K562 (cell line): ENCODE results near the gene IQCN. TPM values are rescaled to one million over a fixed set of nuclear protein-coding genes. Genes with fewer than 3 reads are reported as not detected.

ENCODE experiments used
- CAMTA2 ChIP-seq: fragments of 250-450 bp; sonication (Bioruptor Pico); conservative IDR thresholded peaks from 2 replicates; pipeline ENCODE4 v1.5.1; 2022
- ERF ChIP-seq: fragments of 450-650 bp; formaldehyde crosslinking; IDR thresholded peaks from 2 replicates; pipeline ENCODE4 v1.4.0; 2020; ENCODE audit warnings: mild to moderate bottlenecking, mixed read lengths
- HDAC8 ChIP-seq: fragments of 450-650 bp; IDR thresholded peaks from 2 replicates; pipeline ENCODE4 v1.6.1; 2016; ENCODE audit warnings: mild to moderate bottlenecking, missing genetic modification characterization, moderate library complexity, missing compliant biosample characterization
- HEY1 ChIP-seq: fragments of 250-450 bp; sonication (Bioruptor Pico); IDR thresholded peaks from 2 replicates; pipeline ENCODE4 v1.5.0; 2020; ENCODE audit warnings: mild to moderate bottlenecking, moderate library complexity, borderline replicate concordance
- HNRNPL ChIP-seq: fragments of 200-400 bp; formaldehyde crosslinking; IDR thresholded peaks from 2 replicates; pipeline ENCODE4 v1.6.1; 2017; ENCODE audit warnings: low read depth, mild to moderate bottlenecking, low read length
- KDM1A ChIP-seq, 2 experiments: fragments of 450-650 bp; IDR thresholded peaks; 2 replicates each; pipeline ENCODE4 v1.6.1; 2016; ENCODE audit warnings: mild to moderate bottlenecking in 2 of 2
- OTX1 ChIP-seq: fragments of 450-650 bp; formaldehyde crosslinking; IDR thresholded peaks from 2 replicates; pipeline ENCODE4 v1.4.0; 2022; ENCODE audit warnings: mild to moderate bottlenecking
- SMARCE1 ChIP-seq: fragments of 450-650 bp; IDR thresholded peaks from 2 replicates; pipeline ENCODE4 v1.7.1; 2016; ENCODE audit warnings: mild to moderate bottlenecking
- SREBF1 ChIP-seq: fragments of 150-350 bp; IDR thresholded peaks from 2 replicates; pipeline ENCODE4 v1.6.1; 2014; ENCODE audit warnings: antibody characterized with exemption, low read depth, low read length, borderline replicate concordance
- TBP ChIP-seq: optimal IDR thresholded peaks from 2 replicates; pipeline ENCODE3; 2011; ENCODE audit warnings: low read depth, low read length, improper control_type of control experiment
- WHSC1 ChIP-seq: IDR thresholded peaks from one replicate; pipeline ENCODE4 v1.6.1; 2012; ENCODE audit warnings: low read length, control low read depth, inconsistent platforms
- ZNF3 ChIP-seq: fragments of 250-450 bp; sonication (Bioruptor Pico); IDR thresholded peaks from 2 replicates; pipeline ENCODE4 v1.5.0; 2021; ENCODE audit warnings: mild to moderate bottlenecking, moderate library complexity
- ZNF507 ChIP-seq: conservative IDR thresholded peaks from 2 replicates; pipeline ENCODE4 v1.6.1; 2017; ENCODE audit warnings: missing genetic modification characterization, missing compliant biosample characterization
- polyA plus RNA-seq, 8 experiments: library from polyadenylated mRNA; depleted of rRNA in 4 of 8; stranded (reverse) in 5 of 8; unstranded in 3 of 8; fragments of >200 nt; fragmentation: Nextera tagmentation in 2 of 8; fragmentation: Illumina TruSeq in 1 of 8; extraction: Ambion mirVana in 2 of 8; extraction: Trizol in 1 of 8; gene quantifications; 2 replicates each; pipeline versions ENCODE4 v1.2.1 to v1.2.3, GENCODE V29; 2011 to 2014; ENCODE audit warnings: inconsistent platforms in 1 of 8, missing spikeins in 1 of 8
- total RNA-seq, 7 experiments: library from RNA; depleted of rRNA in 6 of 7; stranded (reverse); fragments of >200 nt in 6 of 7; fragmentation: Illumina TruSeq in 2 of 7; extraction: Trizol in 2 of 7; gene quantifications; 2 replicates each; pipeline versions ENCODE4 v1.2.1 to v1.2.3, GENCODE V29; 2011 to 2021; ENCODE audit warnings: low replicate concordance in 1 of 7
- TF ChIP-seq, protein P1 (sequence below), 2 experiments: fragments of 450-650 bp; IDR thresholded peaks; 2 replicates each; pipeline ENCODE4 v1.6.1; 2018; ENCODE audit warnings: mild to moderate bottlenecking in 2 of 2, low read depth in 1 of 2; ENCODE audit not compliant: partially characterized antibody in 2 of 2
- TF ChIP-seq, protein P2 (sequence below), 2 experiments: fragments of 450-650 bp in 1 of 2; sonication (generic) in 1 of 2; formaldehyde crosslinking in 1 of 2; IDR thresholded peaks; 2 replicates each; pipeline versions ENCODE4 v1.7.1 to v1.9.0; 2016 to 2022; ENCODE audit warnings: inconsistent platforms in 1 of 2, mild to moderate bottlenecking in 1 of 2, missing genetic modification reagents in 1 of 2

IQCN gene
- total and polyA plus RNA-seq, 9 of the 15 experiments (the other 6 are each of a cell fraction or from before 2014, with no cell fraction given): 0.01 to 0.07 (median 0.04) TPM; not detected in 3

DNA sequence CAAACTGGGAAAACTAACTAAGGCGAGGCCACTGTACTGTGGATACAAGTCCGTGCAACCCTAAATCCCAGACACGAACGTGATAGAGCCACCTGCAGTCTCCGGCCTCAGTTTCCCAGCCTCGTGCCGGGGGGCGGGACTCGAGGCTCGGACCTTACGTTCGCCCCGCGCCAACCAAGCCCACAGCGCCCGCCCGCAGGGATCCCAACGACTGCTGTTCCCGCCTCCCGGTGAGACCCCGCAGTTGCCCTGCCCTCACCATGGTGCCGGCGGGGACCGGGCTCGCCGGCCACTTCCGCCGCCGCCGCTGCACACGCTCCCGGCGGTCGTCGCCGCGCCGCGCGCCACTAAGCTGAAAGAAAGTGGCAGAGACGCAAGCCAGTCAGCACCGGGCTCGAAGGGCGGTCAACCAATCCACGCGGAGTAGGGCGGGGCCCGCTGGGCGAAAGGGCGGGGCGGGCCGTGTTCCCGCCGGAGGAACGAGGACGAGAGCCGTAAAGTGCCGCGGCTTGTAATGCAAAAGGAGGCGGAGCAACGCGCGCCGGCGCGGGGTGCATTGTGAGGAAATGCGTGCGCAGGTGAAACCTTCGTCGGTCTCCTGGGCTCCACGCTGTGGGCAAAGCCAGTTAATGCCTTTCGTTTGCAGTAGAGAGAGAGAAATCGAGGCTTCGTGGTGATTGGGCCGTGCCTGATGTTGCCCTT, 48.7 kb upstream of the IQCN start, which contains the start of gene LSM4 (continued):
- TF ChIP-seq, protein P1, sequence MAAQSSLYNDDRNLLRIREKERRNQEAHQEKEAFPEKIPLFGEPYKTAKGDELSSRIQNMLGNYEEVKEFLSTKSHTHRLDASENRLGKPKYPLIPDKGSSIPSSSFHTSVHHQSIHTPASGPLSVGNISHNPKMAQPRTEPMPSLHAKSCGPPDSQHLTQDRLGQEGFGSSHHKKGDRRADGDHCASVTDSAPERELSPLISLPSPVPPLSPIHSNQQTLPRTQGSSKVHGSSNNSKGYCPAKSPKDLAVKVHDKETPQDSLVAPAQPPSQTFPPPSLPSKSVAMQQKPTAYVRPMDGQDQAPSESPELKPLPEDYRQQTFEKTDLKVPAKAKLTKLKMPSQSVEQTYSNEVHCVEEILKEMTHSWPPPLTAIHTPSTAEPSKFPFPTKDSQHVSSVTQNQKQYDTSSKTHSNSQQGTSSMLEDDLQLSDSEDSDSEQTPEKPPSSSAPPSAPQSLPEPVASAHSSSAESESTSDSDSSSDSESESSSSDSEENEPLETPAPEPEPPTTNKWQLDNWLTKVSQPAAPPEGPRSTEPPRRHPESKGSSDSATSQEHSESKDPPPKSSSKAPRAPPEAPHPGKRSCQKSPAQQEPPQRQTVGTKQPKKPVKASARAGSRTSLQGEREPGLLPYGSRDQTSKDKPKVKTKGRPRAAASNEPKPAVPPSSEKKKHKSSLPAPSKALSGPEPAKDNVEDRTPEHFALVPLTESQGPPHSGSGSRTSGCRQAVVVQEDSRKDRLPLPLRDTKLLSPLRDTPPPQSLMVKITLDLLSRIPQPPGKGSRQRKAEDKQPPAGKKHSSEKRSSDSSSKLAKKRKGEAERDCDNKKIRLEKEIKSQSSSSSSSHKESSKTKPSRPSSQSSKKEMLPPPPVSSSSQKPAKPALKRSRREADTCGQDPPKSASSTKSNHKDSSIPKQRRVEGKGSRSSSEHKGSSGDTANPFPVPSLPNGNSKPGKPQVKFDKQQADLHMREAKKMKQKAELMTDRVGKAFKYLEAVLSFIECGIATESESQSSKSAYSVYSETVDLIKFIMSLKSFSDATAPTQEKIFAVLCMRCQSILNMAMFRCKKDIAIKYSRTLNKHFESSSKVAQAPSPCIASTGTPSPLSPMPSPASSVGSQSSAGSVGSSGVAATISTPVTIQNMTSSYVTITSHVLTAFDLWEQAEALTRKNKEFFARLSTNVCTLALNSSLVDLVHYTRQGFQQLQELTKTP (IDR thresholded peaks at IDR 0.05; ENCODE audit: low read depth in 1 of 2, partially characterized antibody in 2 of 2): no peak
- TF ChIP-seq SMARCE1 (no peak), WHSC1 (no peak), KDM1A (IDR thresholded peaks at IDR 0.05) (no peak), OTX1 (CRISPR knock-in tag) (no peak), SREBF1 (no peak), HEY1 (CRISPR knock-in tag) (0 out of 2 replicates have a peak, but pooled peaks have one; percentile 45), CAMTA2 (CRISPR knock-in tag) (peak; percentile 72; the same call in 1 of the 2 replicates), ZNF507 (tag) (no peak), TBP (peak; percentile 82), ERF (0 out of 2 replicates have a peak, but pooled peaks have one; percentile 8), HNRNPL (peak; percentile 50; the same call in 1 of the 2 replicates), HDAC8 (tag) (no peak), ZNF3 (CRISPR knock-in tag) (no peak)
- TF ChIP-seq, protein P2, sequence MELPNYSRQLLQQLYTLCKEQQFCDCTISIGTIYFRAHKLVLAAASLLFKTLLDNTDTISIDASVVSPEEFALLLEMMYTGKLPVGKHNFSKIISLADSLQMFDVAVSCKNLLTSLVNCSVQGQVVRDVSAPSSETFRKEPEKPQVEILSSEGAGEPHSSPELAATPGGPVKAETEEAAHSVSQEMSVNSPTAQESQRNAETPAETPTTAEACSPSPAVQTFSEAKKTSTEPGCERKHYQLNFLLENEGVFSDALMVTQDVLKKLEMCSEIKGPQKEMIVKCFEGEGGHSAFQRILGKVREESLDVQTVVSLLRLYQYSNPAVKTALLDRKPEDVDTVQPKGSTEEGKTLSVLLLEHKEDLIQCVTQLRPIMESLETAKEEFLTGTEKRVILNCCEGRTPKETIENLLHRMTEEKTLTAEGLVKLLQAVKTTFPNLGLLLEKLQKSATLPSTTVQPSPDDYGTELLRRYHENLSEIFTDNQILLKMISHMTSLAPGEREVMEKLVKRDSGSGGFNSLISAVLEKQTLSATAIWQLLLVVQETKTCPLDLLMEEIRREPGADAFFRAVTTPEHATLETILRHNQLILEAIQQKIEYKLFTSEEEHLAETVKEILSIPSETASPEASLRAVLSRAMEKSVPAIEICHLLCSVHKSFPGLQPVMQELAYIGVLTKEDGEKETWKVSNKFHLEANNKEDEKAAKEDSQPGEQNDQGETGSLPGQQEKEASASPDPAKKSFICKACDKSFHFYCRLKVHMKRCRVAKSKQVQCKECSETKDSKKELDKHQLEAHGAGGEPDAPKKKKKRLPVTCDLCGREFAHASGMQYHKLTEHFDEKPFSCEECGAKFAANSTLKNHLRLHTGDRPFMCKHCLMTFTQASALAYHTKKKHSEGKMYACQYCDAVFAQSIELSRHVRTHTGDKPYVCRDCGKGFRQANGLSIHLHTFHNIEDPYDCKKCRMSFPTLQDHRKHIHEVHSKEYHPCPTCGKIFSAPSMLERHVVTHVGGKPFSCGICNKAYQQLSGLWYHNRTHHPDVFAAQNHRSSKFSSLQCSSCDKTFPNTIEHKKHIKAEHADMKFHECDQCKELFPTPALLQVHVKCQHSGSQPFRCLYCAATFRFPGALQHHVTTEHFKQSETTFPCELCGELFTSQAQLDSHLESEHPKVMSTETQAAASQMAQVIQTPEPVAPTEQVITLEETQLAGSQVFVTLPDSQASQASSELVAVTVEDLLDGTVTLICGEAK (IDR thresholded peaks at IDR 0.05): peak; percentile 72
- TF ChIP-seq, protein P2 (CRISPR knock-in tag; IDR thresholded peaks at IDR 0.05): no peak
